GM21447 (cell line): Measurements from ENCODE around the gene ZCCHC3.

Source experiments
- ATAC-seq: cut with Tn5 transposase; IDR thresholded peaks from one replicate; pipeline ENCODE4 v1.9.1; 2021; ENCODE audit not compliant: unreplicated experiment

The ZCCHC3 gene

DNA sequence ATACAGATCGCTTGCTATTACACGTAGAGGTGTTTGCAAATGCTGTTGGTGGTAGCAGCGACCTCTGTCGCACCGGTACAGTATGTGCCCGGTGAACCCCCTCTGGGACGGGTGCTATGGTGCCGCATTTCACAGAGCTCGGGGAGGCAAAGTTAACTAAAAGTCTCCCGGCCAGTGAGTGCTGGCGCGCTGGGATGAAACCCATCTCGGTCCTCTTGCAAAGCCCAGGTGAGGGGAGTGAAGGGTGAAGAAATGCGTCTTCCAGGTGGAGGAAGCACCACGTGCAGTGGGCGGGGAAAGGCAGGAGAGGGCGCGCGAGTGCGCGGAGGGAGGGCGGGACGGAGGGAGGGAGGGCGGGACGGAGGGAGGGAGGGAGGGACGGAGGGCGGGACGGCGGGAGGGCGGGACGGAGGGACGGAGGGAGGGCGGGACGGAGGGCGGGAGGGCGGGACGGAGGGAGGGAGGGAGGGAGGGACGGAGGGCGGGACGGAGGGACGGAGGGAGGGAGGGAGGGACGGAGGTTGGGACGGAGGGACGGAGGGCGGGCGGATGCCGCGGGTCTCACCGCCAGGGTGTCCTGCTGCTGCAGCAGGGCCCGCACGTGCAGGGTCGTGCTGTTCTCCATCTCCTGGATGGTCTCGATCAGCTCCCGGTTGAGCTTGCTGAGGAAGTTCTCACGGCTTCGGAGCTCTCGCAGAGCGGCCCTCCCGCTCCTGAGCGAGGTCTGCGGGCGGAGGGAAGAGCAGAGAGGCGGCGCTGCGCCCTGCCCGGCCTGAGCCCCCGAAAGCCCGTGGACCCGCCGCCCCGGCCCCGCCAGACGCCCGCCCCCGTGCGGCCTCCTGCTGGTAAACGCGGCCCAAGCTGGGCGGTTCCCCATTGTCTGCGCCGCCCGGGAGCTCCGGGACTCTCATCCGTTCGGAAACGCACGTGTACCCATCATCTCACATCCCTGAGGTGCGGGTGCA is 18.5 kb upstream of the ZCCHC3 start:
- no peak for ATAC-seq

DNA sequence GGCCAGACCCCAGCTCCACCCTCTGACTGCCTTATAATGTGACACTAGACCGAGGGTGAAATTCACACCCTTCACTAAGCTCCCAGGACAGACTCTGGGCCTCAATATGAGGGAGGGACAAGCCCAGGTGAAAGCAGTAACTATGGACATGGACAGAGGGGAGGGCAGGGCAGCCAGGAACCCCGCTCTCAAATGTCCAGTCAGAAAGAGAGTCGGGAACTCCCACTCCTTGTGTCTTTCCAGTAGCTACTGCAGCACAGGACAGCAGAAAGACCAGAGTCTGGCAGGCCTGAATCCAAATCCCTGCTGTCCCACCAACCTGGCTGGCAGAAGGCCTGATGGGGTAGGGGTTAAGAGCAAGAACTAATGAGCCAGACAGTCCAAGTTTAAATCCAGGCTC is 13.2 kb upstream of the ZCCHC3 start:
- no peak for ATAC-seq

DNA sequence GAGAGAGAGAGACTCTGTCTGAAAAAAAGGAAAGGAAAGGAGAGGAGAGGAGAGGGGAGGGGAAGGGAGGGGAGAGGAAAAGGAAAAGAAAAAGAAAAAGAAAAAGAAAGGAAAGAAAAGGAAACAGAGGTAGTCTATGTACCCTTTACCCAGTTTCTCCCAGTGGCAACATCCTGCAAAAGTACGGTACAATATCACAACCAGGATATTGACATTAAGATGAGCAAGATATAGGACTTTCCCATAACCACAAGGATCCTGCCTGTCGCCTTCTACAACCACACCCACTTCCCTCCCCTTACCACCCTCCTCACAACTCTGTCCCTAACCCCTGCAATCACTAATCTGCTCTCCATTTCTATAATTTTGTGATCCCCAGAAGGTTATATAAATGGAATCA is 10.9 kb upstream of the ZCCHC3 start:
- no peak for ATAC-seq

DNA sequence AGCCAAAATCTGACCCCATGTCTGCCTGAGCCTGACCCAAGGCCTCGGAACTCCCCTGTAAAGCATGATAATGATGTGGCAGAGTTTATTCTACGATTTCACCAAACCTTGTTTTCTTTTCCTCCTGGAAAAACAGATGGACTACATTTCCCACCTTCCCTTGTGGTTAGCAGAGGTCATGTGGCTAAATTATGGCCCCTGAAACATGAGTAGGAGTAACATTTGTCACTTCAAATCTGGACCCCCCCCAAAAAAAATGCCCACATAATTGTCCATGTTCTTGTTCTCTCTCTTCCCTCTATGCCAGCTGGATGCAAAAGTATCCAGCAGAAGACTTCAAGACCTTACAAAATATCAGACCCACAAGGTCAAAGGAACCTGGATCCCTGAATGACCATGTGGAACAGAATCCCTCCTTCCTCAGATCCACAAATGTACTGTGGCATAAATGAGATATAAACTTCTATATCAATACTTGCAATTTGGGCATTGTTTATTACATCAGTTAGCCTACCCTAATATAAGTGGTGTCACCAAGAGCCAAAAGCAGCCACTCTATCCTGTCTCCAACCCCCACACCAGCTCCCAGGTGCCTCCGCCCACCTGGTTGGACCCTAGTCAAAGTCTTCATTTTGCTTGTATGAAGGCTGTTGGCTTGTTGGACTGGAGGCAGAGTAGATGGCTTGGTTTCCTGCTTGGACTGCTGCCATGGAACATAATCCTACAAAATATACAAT is 8.2 kb upstream of the ZCCHC3 start:
- no peak for ATAC-seq

DNA sequence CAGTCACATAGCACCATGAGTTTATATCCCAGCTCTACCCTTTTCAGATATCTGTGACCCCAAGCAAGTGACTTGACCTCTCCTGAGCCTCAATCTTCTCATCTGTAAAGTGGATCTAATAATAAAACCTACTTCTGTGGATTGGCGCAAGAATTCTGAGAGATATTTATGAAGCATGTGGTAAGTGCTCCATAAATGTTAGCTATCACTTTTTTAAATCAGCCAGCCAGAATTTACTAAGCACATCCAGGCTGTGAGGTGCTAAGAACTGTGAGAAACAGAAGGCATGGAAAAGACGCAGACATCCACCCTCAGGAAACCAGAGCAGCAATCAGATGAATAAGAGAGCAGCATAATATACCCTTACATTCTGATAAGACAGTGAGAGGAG is 7.7 kb upstream of the ZCCHC3 start:
- ATAC-seq: peak; percentile 5

DNA sequence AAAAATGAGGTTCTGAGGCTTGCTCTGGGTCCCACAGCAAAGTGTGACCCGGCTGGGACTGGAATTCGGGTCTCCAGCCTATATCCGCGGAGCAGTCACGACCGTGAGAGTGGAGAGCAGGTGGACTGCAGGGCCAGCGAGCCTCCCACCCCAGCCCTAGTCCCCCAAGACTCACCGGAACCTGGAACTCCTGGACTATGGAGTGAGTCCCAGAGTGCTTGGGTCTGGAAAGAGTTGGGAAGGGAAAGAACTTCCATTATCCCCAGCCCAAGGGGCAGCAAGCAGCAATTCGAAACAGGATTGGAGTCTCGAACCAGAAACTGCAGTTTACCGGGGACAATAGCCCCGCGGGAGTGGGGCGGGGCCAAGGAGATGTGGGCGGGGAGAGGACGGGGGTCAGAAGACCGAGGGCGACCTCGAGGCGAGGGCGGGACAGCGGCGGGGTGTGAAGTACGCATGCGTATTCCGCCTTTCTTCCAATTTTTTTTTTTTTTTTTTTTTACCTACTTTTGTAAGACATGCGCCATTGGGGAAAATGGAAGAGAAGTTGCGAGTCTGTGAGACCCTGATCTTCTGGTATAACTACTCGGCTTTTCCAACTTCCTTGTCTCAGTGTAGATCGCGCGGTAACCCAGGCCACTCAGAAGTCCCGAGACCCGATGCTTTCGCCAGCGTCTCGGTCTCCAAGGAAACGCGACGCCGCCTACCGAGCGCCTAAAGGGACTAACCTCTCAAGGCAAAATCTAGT is 7.1 kb upstream of the ZCCHC3 start, which contains the start of gene C20orf96:
C20orf96 (minus strand) TSS at position 667 of the 748 bp plus-strand sequence; CDS start at position 527, 140 bp downstream.
- ATAC-seq: peak; percentile 80

DNA sequence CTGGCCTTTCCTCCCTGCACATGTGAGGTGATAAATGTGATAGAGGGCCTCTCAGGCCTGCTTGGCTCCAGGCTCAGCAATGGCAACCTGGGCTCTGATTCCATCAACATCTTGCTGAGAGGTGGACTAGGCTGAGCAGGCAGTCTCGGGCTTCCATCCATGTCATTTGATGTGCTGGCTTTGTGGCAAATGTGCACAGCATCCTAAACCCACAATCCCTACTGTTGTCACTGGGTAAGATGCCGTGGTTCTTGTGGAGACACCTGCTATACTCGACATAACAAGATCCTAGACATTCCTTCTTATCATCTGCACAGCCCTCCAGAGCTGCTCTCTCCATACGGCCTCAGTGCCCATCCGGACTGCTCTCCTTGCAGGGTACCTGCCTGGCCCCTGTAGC is 2.8 kb upstream of the ZCCHC3 start:
- ATAC-seq: no peak

DNA sequence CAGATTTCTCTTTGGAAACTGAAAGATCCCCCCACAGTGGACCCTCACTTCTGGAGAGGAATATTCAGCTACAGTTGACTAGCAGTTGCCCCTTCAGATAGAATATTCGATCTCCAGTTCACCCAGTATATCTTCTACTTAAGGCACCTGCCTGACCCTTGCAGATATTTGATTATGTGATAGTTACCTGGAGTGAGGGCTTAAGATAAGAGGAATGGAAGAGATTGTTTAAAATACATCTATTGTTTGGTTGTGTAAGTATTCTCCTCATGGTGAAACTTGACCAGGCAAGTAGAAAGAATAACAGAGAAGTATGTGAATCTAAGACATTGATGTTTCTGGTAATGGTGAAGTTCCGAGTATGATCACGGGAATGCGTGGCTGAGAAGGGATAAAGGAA is 1.6 kb upstream of the ZCCHC3 start:
- no peak for ATAC-seq

DNA sequence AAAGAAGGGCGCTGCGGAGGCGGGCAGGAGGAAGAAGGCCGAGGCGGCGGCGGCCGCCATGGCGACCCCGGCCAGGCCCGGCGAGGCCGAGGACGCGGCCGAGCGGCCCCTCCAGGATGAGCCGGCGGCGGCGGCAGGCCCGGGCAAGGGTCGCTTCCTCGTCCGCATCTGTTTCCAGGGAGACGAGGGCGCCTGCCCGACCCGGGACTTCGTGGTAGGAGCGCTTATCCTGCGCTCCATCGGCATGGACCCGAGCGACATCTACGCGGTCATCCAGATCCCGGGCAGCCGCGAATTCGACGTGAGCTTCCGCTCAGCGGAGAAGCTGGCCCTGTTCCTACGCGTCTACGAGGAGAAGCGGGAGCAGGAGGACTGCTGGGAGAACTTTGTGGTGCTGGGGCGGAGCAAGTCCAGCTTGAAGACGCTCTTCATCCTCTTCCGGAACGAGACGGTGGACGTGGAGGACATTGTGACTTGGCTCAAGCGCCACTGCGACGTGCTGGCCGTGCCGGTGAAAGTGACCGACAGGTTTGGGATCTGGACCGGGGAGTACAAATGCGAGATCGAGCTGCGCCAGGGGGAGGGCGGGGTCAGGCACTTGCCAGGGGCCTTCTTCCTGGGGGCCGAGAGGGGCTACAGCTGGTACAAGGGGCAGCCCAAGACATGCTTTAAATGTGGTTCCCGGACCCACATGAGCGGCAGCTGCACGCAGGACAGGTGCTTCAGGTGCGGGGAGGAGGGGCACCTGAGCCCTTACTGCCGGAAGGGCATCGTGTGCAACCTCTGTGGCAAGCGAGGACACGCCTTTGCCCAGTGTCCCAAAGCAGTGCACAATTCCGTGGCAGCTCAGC is 780 bp downstream of the ZCCHC3 start:
- peak; percentile 31 for ATAC-seq

DNA sequence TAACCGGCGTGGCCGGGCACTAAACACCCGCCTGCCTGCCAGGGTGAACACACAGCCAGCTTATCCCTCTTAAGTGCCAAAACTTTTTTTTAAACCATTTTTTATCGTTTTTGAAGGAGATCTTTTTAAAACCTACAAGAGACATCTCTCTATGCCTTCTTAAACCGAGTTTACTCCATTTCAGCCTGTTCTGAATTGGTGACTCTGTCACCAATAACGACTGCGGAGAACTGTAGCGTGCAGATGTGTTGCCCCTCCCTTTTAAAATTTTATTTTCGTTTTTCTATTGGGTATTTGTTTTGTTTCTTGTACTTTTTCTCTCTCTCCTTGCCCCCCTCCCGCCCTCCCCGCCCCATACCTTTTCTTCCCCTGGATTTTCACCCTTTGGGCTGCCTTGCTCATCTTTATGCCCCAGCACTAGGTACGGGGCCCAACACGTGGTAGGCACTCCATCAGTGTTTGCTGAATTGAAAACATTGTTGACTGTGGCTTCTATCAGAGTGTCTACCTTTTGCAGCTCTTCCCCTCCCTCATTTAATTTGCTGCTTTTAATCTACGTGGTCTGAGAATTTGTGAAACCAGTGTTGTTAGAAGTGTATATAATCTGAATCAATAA is 1.5 kb downstream of the ZCCHC3 start:
- no peak for ATAC-seq

DNA sequence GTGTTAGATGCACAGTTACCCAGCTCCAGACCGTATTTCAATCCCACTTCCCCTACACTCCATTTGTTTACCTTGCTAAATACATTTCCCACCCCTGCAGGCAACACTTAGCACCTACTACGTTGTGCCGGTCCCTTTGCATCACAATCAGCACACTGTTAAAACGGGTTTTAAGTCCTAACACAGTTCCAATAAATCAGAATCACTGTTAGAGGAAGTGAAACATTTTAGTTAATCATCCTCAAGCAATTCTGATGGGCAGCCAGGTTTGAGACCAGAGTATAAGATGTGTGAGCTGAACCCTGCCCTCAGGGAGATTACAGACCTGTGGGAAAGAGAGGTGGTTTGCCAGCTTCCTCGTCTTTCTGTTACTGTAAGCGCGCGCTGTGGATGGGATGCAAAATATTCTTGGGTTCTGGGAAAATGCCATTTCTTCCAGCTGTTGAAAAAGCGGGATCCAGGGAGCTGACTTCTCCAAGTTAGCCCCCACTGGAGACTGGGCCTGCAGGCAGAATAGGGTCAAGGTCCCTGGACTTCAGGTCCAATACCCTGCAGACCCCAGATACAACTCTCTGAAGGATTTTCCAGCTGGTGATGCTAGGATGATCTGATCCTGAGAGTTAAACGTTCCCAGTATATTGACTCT is 3.1 kb downstream of the ZCCHC3 start:
- no peak for ATAC-seq

DNA sequence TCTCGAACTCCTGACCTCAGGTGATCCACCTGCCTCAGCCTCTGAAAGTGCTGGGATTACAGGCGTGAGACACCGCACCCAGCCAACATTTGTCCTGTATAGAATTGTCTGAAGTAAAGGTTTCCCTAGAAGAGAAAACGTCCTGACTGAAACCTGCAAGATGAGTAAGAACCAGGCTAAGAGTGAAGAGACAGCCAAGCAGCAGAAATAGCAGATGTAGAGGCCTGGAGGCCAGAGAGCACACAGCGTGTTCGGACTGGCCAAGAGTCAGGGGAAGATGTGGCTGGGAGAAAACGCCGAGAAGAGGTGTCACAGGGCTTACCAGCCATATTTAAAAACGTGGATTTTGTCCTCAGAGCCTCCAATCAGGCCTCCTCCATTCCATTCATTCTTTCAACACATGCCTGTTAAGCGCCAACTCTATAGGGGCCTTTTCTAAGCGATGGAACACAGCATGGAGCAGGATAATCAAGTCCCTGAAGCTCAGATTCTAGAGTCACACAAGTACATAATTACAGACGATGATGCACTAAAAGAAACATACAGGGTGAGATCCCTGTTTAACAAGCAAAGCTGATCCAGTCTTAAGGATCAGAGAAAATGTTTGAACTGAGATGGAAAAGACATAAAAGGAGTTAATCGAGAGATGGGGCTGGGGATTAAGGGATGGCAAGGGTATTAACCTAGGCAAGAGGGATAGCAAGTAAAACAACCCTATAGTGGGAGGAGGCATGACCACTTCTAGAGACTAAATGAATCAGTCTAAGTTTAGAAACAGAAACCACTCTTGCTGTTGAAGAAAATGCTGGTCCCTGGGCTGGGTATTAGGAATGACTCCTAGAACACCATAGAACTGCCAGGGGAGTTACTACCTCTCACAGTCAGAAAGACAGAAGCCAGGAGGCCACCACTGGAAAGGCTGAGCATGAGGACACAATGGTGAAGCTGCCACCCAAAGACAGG is 4.8 kb downstream of the ZCCHC3 start:
- no peak for ATAC-seq

DNA sequence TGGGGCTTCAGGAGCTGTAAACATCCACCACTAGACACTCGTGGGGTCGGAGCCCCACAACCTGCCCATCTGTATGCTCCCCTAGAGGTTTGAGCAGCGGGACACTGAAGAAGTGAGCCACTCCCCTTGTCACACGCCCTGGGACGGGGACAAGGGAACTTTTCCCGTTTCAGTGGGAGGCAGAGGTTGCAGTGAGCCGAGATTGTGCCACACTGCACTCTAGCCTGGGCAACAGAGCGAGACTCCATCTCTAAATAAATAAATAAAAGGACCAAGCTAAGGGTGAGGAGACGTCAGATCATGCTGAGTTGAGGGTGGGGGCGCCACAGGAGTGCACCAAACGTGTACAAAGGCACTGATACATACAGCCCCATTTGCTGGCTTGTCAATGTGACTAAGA is 8.4 kb downstream of the ZCCHC3 start:
- ATAC-seq: no peak

DNA sequence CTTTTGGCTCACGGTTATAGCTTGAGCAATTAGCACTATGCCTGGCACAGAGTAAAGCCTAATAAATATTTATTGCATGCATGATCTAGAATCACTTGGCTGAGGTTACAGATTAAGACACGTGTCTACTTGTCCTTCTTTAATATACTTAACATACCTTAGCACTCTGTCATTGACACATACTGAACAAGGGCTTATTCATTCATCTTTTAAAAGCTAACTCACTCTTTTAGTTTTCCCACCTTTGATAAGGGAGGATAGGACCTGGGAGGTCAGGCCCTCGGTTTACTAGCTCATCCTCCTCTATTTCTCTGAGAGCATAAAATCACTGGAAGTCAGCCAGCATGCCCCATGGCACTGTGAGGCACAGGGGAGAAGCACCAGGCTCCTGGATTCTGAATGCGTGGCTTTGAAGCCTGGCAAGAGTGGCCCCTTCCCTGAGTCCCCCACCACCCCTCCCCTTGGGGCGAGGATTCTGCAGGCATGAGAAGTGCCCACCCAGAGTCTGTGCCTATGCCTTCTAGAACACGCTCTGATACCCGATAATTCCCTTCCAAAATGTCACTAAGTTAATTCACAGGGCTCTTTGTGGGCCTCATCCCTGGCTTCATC is 11.2 kb downstream of the ZCCHC3 start:
- ATAC-seq: no peak

DNA sequence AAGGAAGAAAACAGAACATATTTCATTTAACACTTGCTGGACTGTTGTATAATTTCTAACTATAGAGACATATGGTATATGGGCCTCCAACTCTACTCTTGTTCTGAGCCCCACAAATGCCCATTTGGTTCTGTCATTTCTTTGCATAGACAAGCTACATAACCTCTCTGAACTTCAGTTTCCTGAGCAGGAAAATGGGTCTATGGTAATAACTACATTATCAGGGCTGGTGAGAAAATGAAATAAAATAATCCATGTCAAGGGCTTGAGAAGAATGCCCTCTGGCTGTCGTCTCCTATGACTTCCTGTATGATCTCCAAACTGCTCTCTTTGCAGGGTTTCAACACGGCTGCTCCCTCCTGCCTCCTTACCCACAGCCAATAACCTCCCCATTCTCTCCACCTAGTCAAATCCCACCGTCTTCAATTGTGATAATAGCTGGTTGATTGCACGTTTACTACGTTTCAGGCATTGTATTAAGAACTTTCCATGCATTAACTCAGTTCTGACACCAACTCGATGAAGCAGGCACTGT is 12.0 kb downstream of the ZCCHC3 start:
- ATAC-seq: no peak

DNA sequence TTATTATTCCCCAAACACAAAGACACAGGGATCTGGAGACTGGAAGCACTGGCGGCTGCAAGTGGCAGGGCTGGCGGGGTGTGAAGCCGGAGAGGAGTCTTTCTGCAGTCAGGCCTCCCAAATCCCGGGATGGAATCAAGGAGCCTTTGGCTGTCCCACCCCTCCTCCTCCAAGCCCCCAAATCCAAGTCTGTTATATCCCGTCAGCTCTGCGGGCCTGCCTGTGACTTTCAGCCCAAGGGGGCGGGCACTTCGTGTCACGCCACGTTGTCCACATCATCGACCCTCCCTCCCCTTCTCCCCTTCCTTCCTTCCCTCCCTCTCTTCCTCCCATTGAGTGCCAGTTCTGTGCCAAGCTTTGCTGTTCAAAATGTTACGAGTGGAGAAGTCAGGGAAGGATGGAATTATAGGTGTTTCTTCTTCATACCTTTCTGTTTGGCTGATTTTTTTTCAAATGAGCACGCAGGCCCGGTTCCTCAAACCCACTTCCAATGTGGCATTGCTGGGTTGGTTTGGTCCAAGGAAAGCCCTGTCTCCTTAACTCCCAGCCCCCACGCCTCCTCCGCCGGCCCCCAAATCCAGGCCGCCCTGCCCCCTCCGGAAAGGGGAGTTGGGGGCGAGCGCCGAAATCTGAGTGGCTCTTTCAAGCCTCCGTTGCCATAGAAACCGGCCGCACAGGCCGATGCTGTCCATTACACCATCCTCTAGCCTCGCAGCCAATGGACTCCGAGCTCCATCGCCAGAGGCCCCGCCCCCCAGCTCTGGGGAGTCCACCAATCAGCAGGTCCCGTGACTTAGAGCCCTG is 12.7 kb downstream of the ZCCHC3 start:
- peak; percentile 96 for ATAC-seq

DNA sequence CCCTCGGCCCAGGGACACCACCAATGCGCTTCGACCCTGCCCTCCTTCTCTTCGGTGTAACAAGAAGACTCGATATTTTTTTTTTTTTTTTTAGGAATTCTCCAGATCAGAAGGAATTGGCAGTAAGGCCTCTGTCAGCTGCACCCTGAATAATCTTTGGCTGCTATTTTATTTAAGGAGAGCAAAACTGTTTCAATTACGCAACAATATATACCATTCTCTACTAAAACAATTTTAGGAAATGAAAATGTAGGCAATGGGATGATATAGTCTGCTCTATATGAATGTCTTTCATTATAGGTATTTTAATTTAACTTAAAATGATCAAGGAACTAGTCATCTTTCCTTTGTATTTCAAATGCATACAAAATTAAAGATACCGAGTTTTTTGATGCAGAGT is 13.3 kb downstream of the ZCCHC3 start:
- no peak for ATAC-seq
